Fibroblast of the aortic adventitia (primary cell): ENCODE results near the gene CBX5. TPM values are rescaled to one million over a fixed set of nuclear protein-coding genes. Genes with fewer than 3 reads are reported as not detected.
"Not testable (repeated sequence)": the region's sequence is repeated elsewhere in the genome, so short reads cannot be mapped to it uniquely, and the experiment has no call there.

Experiments
- DNase-seq: peaks from one replicate; pipeline ENCODE4 v3.0.0-alpha.2; 2010; ENCODE audit warnings: low read depth
- H3K4me3 ChIP-seq: 2 replicates; pipeline ENCODE4 v1.5.1; 2011; ENCODE audit warnings: low read depth, mild to moderate bottlenecking, control low read depth, low read length, moderate library complexity
- CTCF ChIP-seq: IDR thresholded peaks from 2 replicates; pipeline ENCODE4 v1.5.1; 2011; ENCODE audit warnings: mild to moderate bottlenecking, low read length, control low read depth, inconsistent platforms; ENCODE audit not compliant: insufficient read depth
- total RNA-seq: library from RNA; depleted of rRNA; stranded (reverse); fragments of >200 nt; gene quantifications from 2 replicates; pipeline ENCODE4 v1.2.3, GENCODE V29; 2012; ENCODE audit warnings: low replicate concordance

CBX5 gene
- total RNA-seq, 1 donor = 114 TPM

DNA sequence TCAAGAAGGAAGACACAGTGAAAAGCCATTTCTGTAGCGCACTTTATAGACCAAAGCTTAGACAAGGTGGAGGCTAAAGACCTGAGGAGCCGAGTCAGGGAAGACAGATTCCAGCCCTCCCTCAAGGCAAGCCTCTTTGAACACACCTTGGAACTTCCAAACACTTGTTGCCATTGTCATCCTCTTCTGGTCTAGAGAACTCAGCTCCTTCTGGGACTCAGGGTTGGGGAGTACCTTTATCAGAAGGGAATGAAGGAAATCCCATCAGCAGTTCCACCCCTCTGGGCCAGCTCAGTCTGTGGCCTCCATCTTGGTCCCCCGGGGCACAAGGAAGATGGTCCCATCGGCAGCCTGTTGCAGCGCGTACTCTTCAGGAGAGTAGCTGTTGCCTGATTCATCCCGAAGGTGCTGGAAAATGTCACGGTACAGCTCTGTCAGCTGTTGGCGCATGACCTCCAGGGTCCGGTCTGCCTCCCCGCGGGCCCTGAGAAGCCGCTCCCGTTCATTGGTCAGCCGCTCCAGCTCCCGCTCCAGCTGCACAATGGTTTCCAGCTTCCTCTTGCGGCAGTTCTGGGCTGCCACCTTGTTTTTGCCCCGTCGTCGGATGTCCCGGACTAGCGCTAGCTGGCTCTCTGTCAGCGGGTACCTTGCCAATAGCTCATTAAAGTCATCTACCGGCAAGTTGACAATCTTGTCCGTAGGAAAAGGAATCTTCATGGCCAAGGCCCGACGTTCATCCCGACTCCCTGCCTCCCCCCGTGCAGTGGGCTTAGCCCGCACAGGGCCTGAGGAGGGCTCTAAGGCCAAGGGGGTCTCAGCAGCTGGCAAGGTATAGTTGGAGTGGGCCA, 12.4 kb upstream of the CBX5 start:
- no peak for TF ChIP-seq CTCF
- no peak overlapping the region for H3K4me3 ChIP-seq
- DNase-seq = no peak

DNA sequence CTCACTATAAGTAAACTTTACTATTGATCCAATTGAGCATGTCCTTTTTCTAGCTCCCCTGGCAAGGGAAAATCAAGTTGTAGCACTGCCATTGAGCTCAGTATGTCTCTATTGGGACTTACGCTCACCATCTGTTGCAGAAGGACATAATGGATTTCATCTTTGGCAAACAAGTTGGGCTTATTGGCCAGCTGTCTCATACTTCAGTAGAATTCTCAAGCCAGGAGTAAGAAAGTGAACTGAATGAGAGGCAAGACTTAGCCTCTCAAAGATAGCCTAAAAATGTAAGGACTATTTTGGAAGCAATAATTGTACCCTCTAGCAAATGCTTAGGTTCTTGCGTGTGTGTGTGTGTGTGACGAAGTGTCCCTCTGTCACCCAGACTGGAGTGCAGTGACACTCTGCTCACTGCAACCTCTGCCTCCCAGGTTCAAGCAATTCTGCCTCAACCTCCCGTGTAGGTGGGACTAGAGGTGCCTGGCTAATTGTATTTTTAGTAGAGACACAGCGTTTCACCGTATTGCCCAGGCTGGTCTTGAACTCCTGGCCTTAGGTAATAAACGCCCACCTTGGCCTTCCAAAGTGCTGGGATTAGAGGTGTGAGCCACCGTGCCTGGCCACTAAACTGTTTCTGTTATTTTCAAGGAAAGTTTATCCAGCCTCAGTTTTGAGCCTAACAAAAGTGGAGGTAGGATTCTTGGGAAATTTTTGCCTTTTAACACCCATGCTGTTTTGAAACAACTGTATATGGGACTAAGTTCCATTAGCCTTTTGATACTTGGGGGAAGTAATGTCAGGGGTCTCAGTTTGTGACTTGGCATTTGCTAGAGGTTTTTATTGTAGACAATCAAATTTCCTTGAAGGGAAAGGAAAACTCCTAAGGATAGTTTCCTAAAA, 7.6 kb upstream of the CBX5 start:
- H3K4me3 ChIP-seq = no peak overlapping the region
- DNase-seq = peak; percentile 30
- no peak for TF ChIP-seq CTCF

GRCh38 chr12:54286042-54287030, 6.4 kb upstream of the CBX5 start:
- no peak overlapping the region for H3K4me3 ChIP-seq
- no peak for TF ChIP-seq CTCF
- peak; percentile 16 for DNase-seq

DNA sequence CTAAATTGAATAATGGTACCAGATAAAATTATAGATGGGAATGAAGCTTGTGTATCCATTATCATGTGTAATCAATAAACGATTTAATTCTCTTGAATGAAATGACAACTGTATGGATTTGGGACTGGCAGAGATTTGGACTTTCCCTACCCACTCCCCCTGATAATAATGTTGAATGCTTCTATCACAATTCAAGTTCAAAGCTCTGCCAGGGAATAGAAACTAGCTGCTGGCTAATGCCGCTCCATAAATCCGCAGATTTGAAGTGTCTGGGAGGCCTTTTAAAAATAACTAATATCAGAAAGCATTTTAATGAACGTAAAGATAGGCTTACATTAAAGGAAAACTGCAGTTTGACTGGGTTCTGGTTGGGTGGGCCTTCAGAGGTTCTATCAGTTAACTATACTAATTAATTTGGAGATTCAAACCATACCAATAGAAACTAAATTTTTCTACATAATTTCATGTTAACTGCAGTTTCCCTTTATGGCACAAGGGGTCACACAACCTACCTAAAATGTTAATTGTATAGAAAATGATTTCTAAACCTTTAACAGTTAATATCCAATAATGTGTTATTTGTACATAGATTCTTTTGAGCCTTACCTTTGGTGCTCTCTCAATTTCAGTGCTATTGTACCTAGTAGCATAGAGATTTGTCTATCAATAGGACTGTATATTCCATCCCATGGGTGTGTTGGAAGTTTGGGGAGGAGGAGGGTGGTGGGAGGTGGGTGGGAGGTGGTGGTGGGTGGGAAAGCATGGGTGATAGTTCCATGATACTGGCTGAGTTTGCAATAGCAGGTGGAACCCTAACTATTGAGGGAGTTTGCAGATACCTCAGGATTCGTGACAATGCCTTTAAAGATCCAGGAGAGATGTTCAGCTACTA, 5.5 kb upstream of the CBX5 start:
- DNase-seq = peak; percentile 38
- H3K4me3 ChIP-seq = peak overlapping the region; percentile 37
- peak; percentile 52 for TF ChIP-seq CTCF

- not testable (repeated sequence) for DNase-seq
- peak overlapping the region; percentile 94 for H3K4me3 ChIP-seq
These were observed 4.3 kb upstream of the CBX5 start for GRCh38 chr12:54284070-54284780.
